T-helper 1 cell treated with Interleukin-12 subunit alpha and Interleukin-12 subunit beta and Interleukin-4 antibody, amounts not matched to agents 30 ng/mL and 1 ng/mL, for 36 hours (primary cell): ENCODE measurements around the gene PTPN3. TPM values are rescaled to one million over a fixed set of nuclear protein-coding genes. Genes with fewer than 3 reads are reported as not detected.

Source experiments
- intact Hi-C: fragments of 100-400 bp; cut with micrococcal nuclease; formaldehyde crosslinking; loops from one replicate; pipeline ENCODE4 v1.15.1; 2024
- total RNA-seq: library from RNA; stranded (reverse); gene quantifications from 2 replicates; pipeline ENCODE4 v1.2.3, GENCODE V29; 2022

PTPN3 gene
- total RNA-seq, 1 donor from 2014 or later: 2.1 TPM

DNA sequence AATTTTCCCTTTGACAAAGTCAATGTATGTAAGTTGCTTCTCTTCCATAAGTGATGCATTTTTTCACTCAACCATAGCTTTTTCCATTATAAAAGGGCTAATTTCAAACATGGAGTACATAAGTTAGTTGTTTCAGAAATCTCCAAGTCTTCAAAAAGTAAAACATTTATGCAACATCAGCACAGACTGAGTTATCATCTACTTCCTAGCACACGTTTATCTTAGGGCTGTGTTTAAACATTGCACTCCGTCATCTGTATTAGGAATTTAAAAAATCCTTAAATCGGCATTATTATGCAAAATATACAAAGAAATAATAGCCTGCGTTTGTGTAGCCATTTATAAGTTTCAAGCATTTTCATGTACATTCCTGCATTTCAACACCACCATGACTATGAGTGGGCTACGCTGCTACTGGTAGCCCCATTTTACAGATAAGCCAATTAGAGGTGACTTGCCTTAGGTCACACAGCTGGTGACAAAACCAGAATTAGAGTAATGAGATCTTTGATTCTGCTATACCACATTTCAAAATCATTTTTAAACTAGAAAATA is 43.4 kb downstream of the PTPN3 start:
- intact Hi-C loops: no loop called here

DNA sequence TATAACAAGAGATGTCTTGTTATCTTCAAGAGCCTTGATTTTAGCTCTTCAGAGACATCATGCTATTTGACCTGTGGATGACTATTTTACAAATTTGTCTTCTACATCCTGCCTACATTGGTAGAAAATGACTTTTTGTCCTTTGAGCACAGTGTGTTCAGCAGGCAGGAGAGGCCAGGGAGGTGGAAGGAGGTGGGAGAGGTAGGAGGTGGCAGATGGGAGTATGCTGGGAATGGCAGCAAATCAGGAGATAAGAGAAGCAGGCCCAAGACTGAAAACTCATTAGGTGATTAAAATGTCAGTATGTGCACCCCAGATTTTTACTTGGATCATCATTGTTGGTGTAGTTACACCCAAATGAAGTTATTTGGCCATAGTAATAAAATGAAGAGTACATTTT is 44.1 kb downstream of the PTPN3 start:
- intact Hi-C loops: no loop called here

DNA sequence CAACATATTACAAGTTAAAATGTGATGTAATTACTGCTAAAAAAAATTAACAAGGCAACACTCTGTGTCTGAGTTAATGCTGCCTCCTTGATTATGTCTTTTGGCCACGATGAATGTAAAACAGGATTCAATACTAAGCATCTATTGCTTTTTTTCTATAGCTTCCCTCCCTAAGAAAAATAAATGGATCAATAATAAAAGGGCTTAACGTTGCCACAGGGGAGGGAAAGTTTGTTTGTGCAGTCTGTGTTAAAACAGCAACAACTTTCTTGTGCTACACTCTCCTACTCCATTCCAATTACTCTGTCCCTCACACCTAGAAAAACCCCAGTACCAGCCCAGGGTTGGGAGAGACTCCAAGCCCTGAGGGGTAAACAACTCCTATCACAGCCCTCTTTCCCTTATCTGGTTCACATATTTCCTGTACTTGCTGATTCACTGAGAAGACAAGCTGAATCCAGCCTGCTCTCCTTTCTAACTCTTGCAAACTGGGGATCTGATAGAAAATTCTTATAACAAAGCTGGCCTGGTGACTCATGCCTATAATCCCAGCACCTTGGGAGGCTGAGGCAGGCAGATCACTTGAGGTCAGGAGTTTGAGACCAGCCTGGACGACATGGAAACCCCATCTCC is 44.8 kb downstream of the PTPN3 start:
- intact Hi-C loops: no loop called here

DNA sequence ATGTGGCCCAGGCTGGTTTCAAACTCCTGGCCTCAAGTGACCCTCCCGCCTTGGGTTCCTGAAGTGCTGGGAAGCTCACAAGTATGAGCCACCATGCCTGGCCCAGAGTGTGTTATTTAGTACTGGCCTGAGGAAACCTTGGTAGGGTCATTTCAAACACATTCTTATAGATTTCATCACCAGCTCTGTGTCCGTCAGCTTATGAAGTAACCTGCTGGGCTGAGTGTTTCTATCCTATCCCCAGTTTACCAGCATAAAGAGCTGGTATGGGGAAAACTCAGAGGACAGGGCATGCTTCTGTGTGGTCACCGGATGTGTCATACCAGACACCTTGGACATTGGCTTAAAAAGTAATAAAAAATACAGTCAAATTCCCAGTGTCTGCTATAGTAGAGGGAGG is 45.3 kb downstream of the PTPN3 start:
- intact Hi-C loops: no loop called here

DNA sequence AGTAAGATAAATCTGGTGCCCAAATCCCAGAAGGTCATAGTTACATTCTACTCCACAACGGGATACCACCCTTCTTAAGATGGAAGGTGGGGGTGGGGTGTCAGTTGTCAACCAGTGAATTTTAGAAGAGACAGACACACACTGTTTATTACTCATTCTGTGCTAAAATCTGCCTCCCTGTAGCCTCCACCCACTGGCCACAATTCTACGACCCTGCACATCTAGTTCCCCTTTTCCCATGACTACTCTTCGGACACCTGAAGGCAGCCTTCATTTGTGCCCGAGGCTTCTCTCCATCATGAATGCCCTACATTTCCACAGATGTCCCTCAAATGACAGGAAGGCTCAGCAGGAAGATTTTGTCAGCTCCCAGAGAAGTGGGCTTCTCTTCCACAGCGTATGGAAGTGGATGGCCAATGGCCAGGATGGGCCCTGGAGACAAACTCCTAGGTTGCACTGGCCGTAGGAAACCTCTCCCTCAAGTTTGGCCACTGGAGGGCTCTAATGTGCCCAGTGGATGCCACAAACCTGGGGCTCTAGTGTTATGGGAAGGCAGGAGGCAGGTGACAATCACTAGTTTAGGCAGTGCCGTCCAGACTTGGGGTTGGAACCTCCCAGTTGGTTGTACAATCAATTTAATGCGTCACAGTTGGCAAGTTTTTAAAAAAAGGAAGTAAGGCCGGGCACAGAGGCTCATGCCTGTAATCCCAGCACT is 46.6 kb downstream of the PTPN3 start:
- intact Hi-C loops: no loop called here

DNA sequence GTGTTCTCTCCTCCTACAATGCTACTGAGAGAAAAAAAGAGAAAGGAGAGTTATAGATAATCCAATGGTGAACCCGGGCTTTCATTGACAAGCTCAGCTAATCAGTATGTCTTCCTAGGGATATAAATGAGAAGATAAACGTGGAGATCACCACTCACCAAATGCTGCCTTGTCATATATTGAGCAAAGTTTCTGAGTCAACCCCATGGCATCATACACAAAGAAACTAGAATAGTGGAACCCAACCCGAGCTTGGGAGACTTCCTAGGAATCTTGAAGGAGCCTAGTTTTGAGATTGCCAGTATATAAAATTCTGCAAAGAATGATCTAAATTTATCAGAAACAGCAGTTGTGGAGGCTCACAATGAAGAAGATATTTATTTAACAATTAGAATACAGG is 47.8 kb downstream of the PTPN3 start:
- intact Hi-C loops: no loop called here

DNA sequence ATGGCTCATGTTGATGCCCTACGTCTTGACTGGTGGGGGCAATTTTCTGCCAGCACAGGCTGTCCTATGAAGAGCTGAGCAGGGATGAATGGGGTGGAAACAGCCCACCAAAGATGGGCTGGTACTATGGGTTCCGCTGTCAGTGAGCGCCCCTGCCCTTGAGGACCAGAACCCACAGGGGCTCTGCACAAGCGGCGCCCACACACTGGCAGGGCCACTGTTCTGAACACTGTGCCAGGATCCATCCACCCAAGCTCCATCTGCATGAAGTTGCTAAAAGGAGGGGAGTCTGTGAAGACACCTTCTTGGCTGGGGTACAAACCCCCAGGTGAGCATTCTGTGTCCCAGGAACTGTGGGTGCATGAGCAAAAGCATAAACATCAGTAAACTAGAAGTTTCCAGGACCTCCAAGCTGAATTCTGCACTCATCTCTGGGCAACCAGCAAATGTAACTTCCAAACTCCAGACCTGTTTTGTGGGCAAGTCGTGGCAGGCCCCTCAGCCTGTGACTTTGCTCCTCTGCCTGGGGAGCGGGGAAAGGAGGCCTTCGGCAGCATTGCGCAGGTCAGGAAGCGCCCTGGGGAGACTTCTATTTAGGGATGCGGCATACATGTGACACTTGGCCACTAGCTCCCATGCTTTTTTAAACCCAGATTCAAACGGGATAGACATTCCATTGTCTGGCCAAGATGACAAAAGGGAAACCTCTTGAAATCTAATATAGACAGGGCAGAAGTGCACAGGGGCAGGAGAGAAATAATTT is 48.9 kb downstream of the PTPN3 start:
- intact Hi-C loops: loop anchor here (10.0 kb wide), 3 partner anchors 334 to 706 kb away; partner anchors contain the start of gene TMEM245

DNA sequence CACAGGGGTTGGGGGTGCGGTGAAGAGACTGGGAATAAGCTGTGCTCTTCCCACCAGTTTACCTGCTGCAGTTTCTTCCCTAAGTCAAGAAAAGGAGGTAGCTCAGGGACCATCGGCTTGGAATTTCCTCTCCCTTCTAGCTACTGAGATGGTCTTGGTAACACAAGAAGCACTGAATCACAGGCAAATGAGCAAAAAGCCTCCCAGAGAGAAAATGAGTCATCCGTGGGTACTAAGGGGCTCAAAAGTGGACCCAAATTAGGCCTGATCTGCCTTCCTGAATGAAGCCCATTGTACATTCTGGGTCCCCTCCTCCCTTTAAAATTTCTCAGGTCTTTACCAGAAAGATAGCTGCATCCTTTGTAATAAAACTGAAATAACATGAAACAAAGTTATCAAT is 49.9 kb downstream of the PTPN3 start:
- intact Hi-C loops: loop anchor here (10.0 kb wide), 3 partner anchors 333 to 707 kb away; partner anchors contain the start of gene TMEM245

DNA sequence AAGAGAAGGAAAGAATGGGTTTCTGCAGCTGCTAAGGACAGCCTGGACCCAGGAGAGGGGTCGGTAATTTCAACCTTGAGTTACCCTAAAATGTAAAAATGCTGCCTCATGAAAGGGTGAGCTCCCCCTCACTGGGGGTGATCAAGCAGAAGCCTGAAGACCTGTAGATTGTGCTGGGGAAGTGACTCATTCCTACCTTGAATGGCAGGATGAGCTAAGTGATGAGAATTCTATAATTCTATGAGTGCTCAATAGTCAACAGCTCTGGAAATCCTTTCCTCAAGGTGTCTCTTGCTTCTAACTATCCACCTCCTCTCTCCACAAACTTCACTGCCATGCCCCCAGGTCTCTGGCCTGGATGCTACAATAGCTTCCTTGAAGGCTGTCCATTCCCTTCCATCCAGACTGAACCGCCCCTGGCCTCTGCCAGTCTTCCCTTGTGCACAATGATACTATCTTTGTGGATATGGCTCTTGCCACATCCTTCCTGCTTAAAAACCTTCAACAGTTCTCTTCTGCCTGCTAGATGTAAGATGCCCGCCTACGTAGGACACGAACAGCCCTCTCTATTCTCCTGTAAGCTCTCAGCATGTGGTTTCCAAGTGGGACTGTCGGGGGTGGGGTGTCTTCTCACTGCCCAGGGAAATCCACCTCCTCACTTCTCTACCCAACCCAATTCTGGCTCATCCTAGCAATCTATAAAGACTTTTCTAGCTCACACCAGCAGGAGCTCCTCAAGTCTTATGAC is 50.6 kb downstream of the PTPN3 start:
- intact Hi-C loops: loop anchor here (1.0 to 10.0 kb wide), 4 partner anchors 17 to 707 kb away; partner anchors contain the start of gene TMEM245

DNA sequence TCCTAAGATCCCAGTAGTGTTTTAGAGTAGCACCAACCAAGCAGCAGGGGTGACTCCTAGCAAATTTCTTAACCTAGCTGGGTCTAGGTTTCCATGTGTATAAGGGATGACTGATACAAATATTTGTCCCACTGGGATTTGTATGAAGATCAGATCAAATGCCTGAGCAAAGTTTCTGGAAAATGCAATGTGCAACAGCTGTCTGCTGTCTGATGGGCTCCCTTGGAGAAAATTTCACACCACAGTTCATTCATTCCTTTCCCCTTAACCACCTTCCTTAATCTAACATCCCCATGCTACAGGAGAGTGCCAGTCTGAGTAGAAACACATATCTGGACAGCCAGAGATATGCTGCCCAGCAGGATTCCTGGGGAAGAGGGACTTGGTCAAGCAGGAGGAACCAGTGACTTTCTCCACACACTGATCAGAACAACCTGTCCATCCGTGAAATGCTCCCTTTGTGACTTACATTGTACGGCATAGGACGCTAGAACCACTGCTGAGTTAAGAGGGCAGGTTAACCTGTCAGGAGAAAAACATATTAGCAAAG is 53.3 kb downstream of the PTPN3 start:
- intact Hi-C loops: loop anchor here (5.0 to 10.0 kb wide), 4 partner anchors 330 to 710 kb away; partner anchors contain the start of gene TMEM245

DNA sequence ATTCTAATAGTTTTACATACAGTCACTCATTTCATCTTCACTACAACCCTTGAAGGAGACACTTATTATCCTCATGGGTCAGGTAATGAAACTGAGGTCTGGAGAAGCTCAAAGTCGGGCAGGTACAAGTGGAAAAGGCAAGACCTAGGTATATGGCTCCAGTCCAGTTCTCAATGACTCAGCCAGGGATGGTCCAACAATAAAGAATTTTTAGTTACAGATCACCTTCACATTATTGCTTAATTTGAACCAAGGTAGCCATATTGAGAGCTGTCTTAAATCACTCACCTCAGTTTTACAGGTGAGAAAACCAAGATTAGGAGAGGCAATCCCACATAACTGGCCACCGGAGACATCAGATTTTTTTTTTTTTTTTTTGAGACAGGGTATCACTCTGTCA is 55.4 kb downstream of the PTPN3 start:
- intact Hi-C loops: loop anchor here (5.0 to 10.0 kb wide), 4 partner anchors 328 to 712 kb away; partner anchors contain the start of gene TMEM245

DNA sequence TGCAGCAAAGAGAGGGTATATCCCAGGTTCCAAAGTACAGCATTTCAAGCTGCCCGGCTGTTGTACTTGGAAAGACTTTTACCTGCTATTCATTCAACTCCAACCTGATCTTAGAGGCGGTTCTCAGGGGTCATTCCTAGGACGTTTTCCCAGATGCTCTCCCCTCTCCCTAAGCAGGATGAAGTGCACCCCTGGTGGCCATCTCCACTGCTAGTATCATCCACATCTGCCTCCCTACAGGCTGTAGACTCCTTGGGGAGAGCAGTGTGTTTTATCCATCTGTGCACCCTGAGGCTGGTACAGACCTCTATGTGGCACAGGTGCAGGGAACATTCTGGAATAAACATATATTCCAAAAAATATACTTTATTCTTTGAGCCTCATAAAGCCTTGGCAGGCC is 56.8 kb downstream of the PTPN3 start:
- intact Hi-C loops: loop anchor here (1.0 to 10.0 kb wide), 7 partner anchors 23 to 714 kb away; partner anchors contain the start of genes ABITRAM, CTNNAL1, ELP1 and TMEM245

DNA sequence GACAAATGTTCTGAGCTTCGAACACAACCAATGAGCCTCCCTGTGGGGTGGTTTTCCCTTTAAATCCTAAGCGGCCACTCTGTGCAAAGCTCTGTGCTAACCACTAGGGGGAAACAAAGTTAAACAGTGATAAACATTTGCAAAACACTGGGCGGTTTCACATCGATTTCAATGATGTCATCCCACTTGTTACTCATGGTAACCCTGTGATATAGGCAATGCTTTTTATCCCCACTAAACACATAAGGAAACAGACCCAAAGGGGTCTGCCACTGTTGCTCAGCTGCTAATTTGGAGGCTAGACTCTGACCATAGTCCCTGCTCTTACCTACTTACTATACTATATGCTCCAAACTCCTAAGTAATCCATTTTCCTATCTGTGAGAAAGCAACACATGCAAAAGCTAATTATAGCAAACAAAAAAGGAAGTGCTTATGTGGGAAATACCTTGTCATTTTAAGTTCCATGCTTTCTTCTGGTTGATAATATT is 57.3 kb downstream of the PTPN3 start:
- intact Hi-C loops: loop anchor here (1.0 to 10.0 kb wide), 13 partner anchors 23 to 714 kb away; partner anchors contain the start of genes ABITRAM, CTNNAL1, ELP1 and EPB41L4B

DNA sequence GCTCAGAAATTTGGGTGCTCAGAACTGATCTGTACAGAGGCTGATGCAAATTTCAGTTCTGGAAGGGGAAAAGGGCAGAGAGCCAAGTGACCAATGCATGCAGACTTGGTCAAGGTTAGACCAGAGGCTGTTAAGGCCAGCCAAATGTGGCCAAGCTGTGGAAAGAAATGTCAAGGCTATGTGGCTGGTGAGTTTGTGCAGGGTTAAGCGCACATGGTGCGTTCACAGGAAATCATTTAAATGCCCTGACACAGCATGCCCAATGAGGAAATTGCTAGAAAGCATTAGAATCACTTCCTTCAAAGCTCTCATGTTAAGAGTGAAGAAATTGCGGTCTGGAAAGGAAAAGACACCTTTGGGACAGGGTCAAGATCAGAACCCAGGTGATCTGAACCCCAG is 58.0 kb downstream of the PTPN3 start:
- intact Hi-C loops: loop anchor here (1.0 to 10.0 kb wide), 11 partner anchors 24 to 715 kb away; partner anchors contain the start of genes CTNNAL1, EPB41L4B and TMEM245

DNA sequence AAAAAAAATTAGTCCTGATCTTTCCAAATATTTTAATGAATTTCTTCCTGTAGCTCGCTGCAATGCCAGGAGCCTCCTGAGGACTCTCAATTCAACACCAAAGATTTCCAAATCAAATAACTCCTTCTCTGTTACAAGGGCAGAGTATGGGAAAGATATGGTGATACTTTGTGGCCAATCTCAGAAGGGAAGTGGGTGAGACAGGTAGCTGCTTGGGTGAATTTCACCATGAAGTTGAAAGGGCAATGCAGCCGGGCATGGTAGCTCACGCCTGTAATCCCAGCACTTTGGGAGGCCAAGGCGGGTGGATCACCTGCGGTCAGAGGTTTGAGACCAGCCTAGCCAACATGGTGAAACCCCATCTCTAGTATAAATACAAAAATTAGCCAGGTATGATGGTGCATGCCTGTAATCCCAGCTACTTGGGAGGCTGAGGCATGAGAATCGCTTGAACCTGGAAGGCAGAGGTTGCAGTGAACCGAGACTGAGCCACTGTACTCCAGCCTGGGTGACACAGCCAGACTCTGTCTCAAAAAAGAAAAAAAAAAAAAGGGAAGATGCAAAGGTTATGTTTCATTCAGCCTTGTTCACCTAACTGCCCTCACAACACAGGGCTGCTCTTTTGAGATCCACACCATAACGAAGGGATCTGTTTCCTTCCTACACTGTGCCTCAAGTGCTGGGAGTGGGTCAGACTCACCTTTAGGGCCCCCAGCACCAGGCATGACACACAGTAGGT is 58.6 kb downstream of the PTPN3 start:
- intact Hi-C loops: loop anchor here (1.0 to 10.0 kb wide), 11 partner anchors 23 to 715 kb away; partner anchors contain the start of genes CTNNAL1, EPB41L4B and TMEM245

DNA sequence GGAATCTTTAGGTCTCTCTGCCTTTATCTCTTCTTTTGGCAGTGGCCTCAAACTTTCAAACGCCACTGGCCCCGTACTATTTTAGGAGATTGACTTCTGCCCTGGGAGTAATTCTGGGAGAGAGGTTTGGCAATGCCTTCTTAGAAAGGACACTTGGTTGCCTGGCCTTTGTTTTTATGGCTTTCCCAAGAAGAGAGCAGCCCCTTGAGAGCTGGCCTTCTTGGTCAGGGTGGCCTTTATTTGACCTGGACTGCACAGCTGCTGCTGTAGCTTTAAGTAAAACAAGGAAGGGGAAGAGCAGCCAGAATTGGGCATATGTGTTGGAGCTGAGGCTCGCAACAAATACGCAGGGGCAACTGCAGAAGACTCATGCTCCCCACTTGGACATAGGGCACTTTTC is 60.8 kb downstream of the PTPN3 start:
- intact Hi-C loops: no loop called here

DNA sequence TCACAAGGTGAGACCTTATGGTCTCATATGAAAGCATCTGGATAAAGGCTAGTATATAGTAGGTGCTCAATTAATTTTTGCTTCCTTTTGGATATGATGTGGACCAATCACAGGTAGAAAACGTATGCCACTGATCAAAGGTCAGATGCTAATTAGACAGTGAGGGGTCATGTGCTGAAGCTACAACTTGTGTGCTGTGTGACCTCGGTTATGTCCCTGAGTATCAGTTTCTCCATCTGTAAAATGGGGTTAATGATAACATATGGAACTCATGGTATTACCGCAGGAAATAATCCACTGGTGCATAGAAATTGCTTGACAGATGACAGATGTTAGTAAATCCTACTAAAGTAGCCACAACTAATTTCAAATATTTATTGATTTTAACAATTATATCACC is 62.0 kb downstream of the PTPN3 start:
- intact Hi-C loops: no loop called here

DNA sequence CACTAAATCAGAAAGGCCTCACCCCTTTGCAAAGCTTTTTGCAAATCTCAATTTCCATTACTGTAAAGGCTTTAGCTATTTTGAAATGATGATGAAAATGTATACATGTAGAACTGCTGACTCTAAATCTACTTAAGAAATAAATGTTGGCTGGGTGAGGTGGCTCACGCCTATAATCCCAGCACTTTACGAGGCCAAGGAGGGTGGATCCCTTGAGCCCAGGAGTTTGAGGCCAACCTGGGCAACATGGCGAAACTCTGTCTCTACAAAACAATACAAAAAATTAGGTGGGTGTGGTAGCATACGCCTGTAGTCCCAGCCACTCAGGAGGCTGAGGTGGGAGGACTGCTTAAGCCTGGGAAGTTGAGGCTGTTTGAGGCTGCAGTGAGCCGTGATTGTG is 64.6 kb downstream of the PTPN3 start:
- intact Hi-C loops: no loop called here

DNA sequence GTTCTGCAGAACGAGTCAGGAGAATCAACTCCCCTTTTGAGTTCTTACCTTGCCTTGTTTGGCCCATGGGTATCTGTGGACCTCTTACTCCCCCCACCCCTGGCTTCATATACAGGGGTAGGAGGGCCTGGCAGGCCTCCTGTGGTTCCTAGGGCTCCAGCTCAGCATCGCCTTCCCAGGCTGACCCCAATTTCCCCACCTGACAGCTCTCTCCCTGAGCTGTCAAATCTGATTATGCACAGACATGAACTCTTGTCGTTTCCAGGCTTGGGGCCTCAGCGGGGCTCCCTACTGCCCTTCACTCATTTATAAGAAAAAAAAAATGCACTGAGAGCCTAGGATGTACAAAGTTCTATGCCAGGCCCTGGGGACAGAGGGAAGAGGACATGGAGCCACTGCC is 67.9 kb downstream of the PTPN3 start:
- intact Hi-C loops: no loop called here
